K562 (cell line): Measurements from ENCODE around the gene TXLNB. TPM values are rescaled to one million over a fixed set of nuclear protein-coding genes. Genes with fewer than 3 reads are reported as not detected.

Experiments used
- ATAC-seq: fragments of 200-7000 bp; cut with Tn5 transposase; 3 replicates; pipeline ENCODE4 v1.9.1; 2020; ENCODE audit warnings: moderate library complexity
- BruUV-seq: library from RNA; stranded (reverse); fragments of 400-500 nt; replicated peaks from 2 replicates; lab custom pipeline; 2021; lab: Mats Ljungman, UMichigan
- CTCF ChIA-PET: fragments of 300-600 bp; formaldehyde crosslinking; extraction: SDS; loops from one replicate; lab custom pipeline; 2021; ENCODE audit warnings: low intra/inter-chr PET ratio; lab: Yijun Ruan, JAX
- POLR2A ChIA-PET: fragments of 300-600, 350-650 bp; sonication (Branson Sonifier 250); formaldehyde crosslinking; extraction: SDS; loops from one replicate; lab custom pipeline; 2021; ENCODE audit warnings: antibody characterized with exemption, inconsistent platforms; lab: Yijun Ruan, JAX
- DNase-seq, 4 experiments: peaks; one replicate each; pipeline versions ENCODE4 v3.0.0 to v3.0.0-alpha.2; 2011 to 2018; ENCODE audit warnings: low spot score in 3 of 4, mixed read lengths in 3 of 4; ENCODE audit errors: extremely low read depth in 1 of 4
- FAIRE-seq: peaks from 2 replicates; lab custom pipeline; 2011; peaks lifted over from hg19 to GRCh38; lab: Jason Lieb, UNC
- H2AFZ ChIP-seq: 2 replicates; pipeline ENCODE4 v1.6.0; 2011; ENCODE audit warnings: low read depth, low read length, control low read depth, inconsistent platforms
- H3K27ac ChIP-seq: fragments of 200-600 bp; 3 replicates; pipeline ENCODE4 v1.8.0; 2011; ENCODE audit warnings: low read depth, mild to moderate bottlenecking, control low read depth, inconsistent platforms, low read length, moderate library complexity, mixed read lengths; ENCODE audit errors: extremely low read depth
- H3K27me3 ChIP-seq, 2 experiments: fragments of 300-600 bp in 1 of 2; 2 replicates in 1 of 2; 3 replicates in 1 of 2; pipeline versions ENCODE4 v1.6.0 to v1.8.0; 2011; ENCODE audit warnings: inconsistent platforms in 2 of 2, low read length in 2 of 2, mild to moderate bottlenecking in 1 of 2, mixed read lengths in 1 of 2, moderate library complexity in 1 of 2; ENCODE audit not compliant: control insufficient read depth in 2 of 2, insufficient read depth in 2 of 2
- H3K36me3 ChIP-seq: fragments of 300-600 bp; 3 replicates; pipeline ENCODE4 v1.8.0; 2011; ENCODE audit warnings: mild to moderate bottlenecking, low read length, inconsistent platforms; ENCODE audit not compliant: control insufficient read depth, insufficient read depth
- H3K4me1 ChIP-seq, 2 experiments: fragments of 200-600 bp in 1 of 2; replicated peaks in 1 of 2; 2 replicates in 1 of 2; 3 replicates in 1 of 2; pipeline versions ENCODE4 v1.5.1 to v1.8.0; 2011; ENCODE audit warnings: inconsistent platforms in 2 of 2, low read length in 2 of 2, mild to moderate bottlenecking in 1 of 2, mixed read lengths in 1 of 2, moderate library complexity in 1 of 2; ENCODE audit not compliant: control insufficient read depth in 2 of 2, insufficient read depth in 2 of 2
- H3K4me2 ChIP-seq: 2 replicates; pipeline ENCODE4 v1.6.1; 2011; ENCODE audit warnings: low read length, control low read depth, inconsistent platforms, mixed read lengths; ENCODE audit not compliant: insufficient read depth
- H3K4me3 ChIP-seq: fragments of 200-600 bp; sonication (generic), shearing (Covaris generic); 2 replicates; pipeline ENCODE4 v1.5.1; 2016; ENCODE audit warnings: control low read depth, inconsistent platforms
- H3K79me2 ChIP-seq: fragments of 200-600 bp; 3 replicates; pipeline ENCODE4 v1.8.0; 2011; ENCODE audit warnings: low read length, inconsistent platforms; ENCODE audit not compliant: control insufficient read depth, insufficient read depth
- H3K9ac ChIP-seq, 2 experiments: 2 replicates each; pipeline versions ENCODE4 v1.6.0 to v1.6.1; 2011; ENCODE audit warnings: low read depth in 2 of 2, low read length in 2 of 2, control low read depth in 1 of 2, inconsistent platforms in 1 of 2, mild to moderate bottlenecking in 1 of 2, mixed read lengths in 1 of 2; ENCODE audit not compliant: insufficient read depth in 1 of 2
- H3K9me1 ChIP-seq: one replicate; pipeline ENCODE4 v1.6.0; 2011; ENCODE audit warnings: inconsistent platforms, mild to moderate bottlenecking, low read length, moderate library complexity; ENCODE audit not compliant: control insufficient read depth, insufficient read depth
- H3K9me3 ChIP-seq: replicated peaks from 2 replicates; pipeline ENCODE4 v1.5.1; 2011; ENCODE audit warnings: low read depth, low read length, inconsistent platforms; ENCODE audit not compliant: control insufficient read depth, insufficient read depth
- H4K20me1 ChIP-seq: replicated peaks from 2 replicates; pipeline ENCODE4 v1.6.1; 2011; ENCODE audit warnings: low read length, inconsistent platforms, mixed read lengths; ENCODE audit not compliant: control insufficient read depth, insufficient read depth
- CCNT2 ChIP-seq: IDR thresholded peaks from 2 replicates; pipeline ENCODE4 v1.6.1; 2011; ENCODE audit warnings: borderline replicate concordance, low read depth, mild to moderate bottlenecking, moderate library complexity, mixed read lengths, low read length; ENCODE audit not compliant: insufficient read length; ENCODE audit errors: extremely low read depth
- CSDE1 ChIP-seq, 2 experiments: fragments of 450-650 bp; IDR thresholded peaks; 2 replicates each; pipeline ENCODE4 v1.6.1; 2016; ENCODE audit warnings: mild to moderate bottlenecking in 1 of 2
- GMEB1 ChIP-seq: fragments of 250-450 bp; sonication (Bioruptor Pico); IDR thresholded peaks from 2 replicates; pipeline ENCODE4 v1.4.0; 2020; ENCODE audit warnings: mild to moderate bottlenecking
- PRMT5 ChIP-seq: sonication (generic); formaldehyde crosslinking; IDR thresholded peaks from 2 replicates; pipeline ENCODE4 v1.5.0; 2020; ENCODE audit warnings: missing genetic modification reagents
- SMARCA4 ChIP-seq: fragments of 450-650 bp; IDR thresholded peaks from 2 replicates; pipeline ENCODE4 v1.6.1; 2016
- SMARCA5 ChIP-seq: fragments of 450-650 bp; IDR thresholded peaks from 2 replicates; pipeline ENCODE4 v1.6.1; 2016
- ZNF644 ChIP-seq: fragments of 200-800 bp; sonication (Bioruptor generic); IDR thresholded peaks from 2 replicates; pipeline ENCODE4 v1.6.1; 2016; ENCODE audit warnings: low read depth, missing genetic modification characterization, missing compliant biosample characterization
- ZZZ3 ChIP-seq: fragments of 450-650 bp; IDR thresholded peaks from 2 replicates; pipeline ENCODE4 v1.6.1; 2016; ENCODE audit warnings: antibody characterized with exemption, mild to moderate bottlenecking, moderate library complexity
- WGBS: fragments of 100-300 bp; shearing (Covaris generic); methylation state at CpG from one replicate; pipeline ENCODE4 v1.1.6; 2016; ENCODE audit warnings: low coverage, mixed read lengths; ENCODE audit not compliant: insufficient coverage; ENCODE audit errors: missing lambda C conversion rate; 5-methylcytosine and 5-hydroxymethylcytosine counted together
- in situ Hi-C: fragments of 300-500 bp; cut with MboI; formaldehyde crosslinking; loops from 4 replicates; pipeline ENCODE4 v1.15.0; 2018; ENCODE audit warnings: inconsistent platforms, mixed read lengths
- intact Hi-C: fragments of 100-400 bp; cut with micrococcal nuclease; formaldehyde crosslinking; loops from 2 replicates; pipeline ENCODE4 v1.14.2; 2022
- polyA plus RNA-seq, 8 experiments: library from polyadenylated mRNA; depleted of rRNA in 4 of 8; stranded (reverse) in 5 of 8; unstranded in 3 of 8; fragments of >200 nt; fragmentation: Nextera tagmentation in 2 of 8; fragmentation: Illumina TruSeq in 1 of 8; extraction: Ambion mirVana in 2 of 8; extraction: Trizol in 1 of 8; gene quantifications; 2 replicates each; pipeline versions ENCODE4 v1.2.1 to v1.2.3, GENCODE V29; 2011 to 2014; ENCODE audit warnings: inconsistent platforms in 1 of 8, missing spikeins in 1 of 8
- total RNA-seq, 7 experiments: library from RNA; depleted of rRNA in 6 of 7; stranded (reverse); fragments of >200 nt in 6 of 7; fragmentation: Illumina TruSeq in 2 of 7; extraction: Trizol in 2 of 7; gene quantifications; 2 replicates each; pipeline versions ENCODE4 v1.2.1 to v1.2.3, GENCODE V29; 2011 to 2021; ENCODE audit warnings: low replicate concordance in 1 of 7

Gene TXLNB
- total and polyA plus RNA-seq, 9 of the 15 experiments (the other 6 are each of a cell fraction or from before 2014, with no cell fraction given), result not detected

- H3K9me3 ChIP-seq, result no peaks in the 10 kb centered on the region
- H3K27me3 ChIP-seq, result peaks cover 9 to 22% of the 10 kb centered on the region in 2 experiments
- peaks cover 0 to 4% of the 10 kb centered on the region in 2 experiments; a peak in 1 of 5 replicates for H3K4me1 ChIP-seq
- BruUV-seq, result no TSS peak
- ChIA-PET CTCF (no interaction called here), POLR2A (no interaction called here)
- no peak for TF ChIP-seq CCNT2
- no peak for TF ChIP-seq ZZZ3
- no peak for TF ChIP-seq SMARCA4
- TF ChIP-seq GMEB1 (CRISPR knock-in tag), result no peak
- no peak for TF ChIP-seq CSDE1 (IDR thresholded peaks at IDR 0.05)
- TF ChIP-seq SMARCA5, result no peak
- no peak for TF ChIP-seq PRMT5 (CRISPR knock-in tag)
- no peak for TF ChIP-seq ZNF644 (tag)
- no peak overlapping the region for H3K4me3 ChIP-seq
- H2AFZ ChIP-seq, result no peak overlapping the region
- H3K36me3 ChIP-seq, result no peaks in the 10 kb centered on the region
- intact Hi-C loops (no loop called here), in situ Hi-C loops (no loop called here)
- H3K79me2 ChIP-seq, result no peaks in the 10 kb centered on the region
- no peaks in the 10 kb centered on the region for H4K20me1 ChIP-seq
- WGBS, result 2% methylated on average over 3 of the region's 3 CpGs
- no peak for DNase-seq
- no peak overlapping the region for H3K27ac ChIP-seq
- no peak for ATAC-seq
- no peaks in the 10 kb centered on the region for H3K9me1 ChIP-seq
- H3K4me2 ChIP-seq, result no peak overlapping the region
- FAIRE-seq, result no peak
- no peak overlapping the region for H3K9ac ChIP-seq
These were observed 48.3 kb downstream of the TXLNB start for GRCh38 chr6:139243536-139243935.
